Ovary (tissue), 9 donors: Measurements from ENCODE around the gene RPS6KA5. TPM values are rescaled to one million over a fixed set of nuclear protein-coding genes. Genes with fewer than 3 reads are reported as not detected.

Source experiments
- DNase-seq, 5 donors: peaks; one replicate each; pipeline ENCODE4 v3.0.0-alpha.2; 2019 to 2020
- H3K27ac ChIP-seq, 2 donors: fragments of 200-600 bp; one replicate each; pipeline versions ENCODE4 v1.5.1 to v1.8.0; 2019 to 2022
- H3K27me3 ChIP-seq: fragments of 200-600 bp; one replicate; pipeline ENCODE4 v1.8.0; 2022
- H3K36me3 ChIP-seq: fragments of 200-600 bp; sonication (generic); one replicate; pipeline ENCODE4 v1.5.1; 2019
- H3K4me1 ChIP-seq: one replicate; pipeline ENCODE4 v1.8.1; 2013; ENCODE audit warnings: mild to moderate bottlenecking, moderate library complexity; ENCODE audit not compliant: insufficient read depth
- H3K4me3 ChIP-seq: fragments of 200-600 bp; sonication (generic); one replicate; pipeline ENCODE4 v1.5.1; 2017
- H3K9me3 ChIP-seq, 2 donors: fragments of 200-600 bp in 1 of 2; sonication (generic) in 1 of 2; one replicate each; pipeline versions ENCODE4 v1.5.1 to v1.8.1; 2013 to 2019; ENCODE audit warnings: mild to moderate bottlenecking in 1 of 2, moderate library complexity in 1 of 2
- EP300 ChIP-seq: sonication (generic); formaldehyde crosslinking; IDR thresholded peaks from one replicate; pipeline ENCODE4 v1.6.1; 2017; ENCODE audit warnings: antibody characterized with exemption
- POLR2A ChIP-seq: fragments of 450-650 bp; IDR thresholded peaks from one replicate; pipeline ENCODE4 v1.6.1; 2017; ENCODE audit warnings: antibody characterized with exemption, mild to moderate bottlenecking, moderate library complexity
- WGBS, 3 donors: extraction: QIAGEN DNeasy Blood & Tissue Kit in 1 of 3; methylation state at CpG; one replicate each; pipeline versions ENCODE4 v1.1.5 to v1.1.7; 2013 to 2017; 5-methylcytosine and 5-hydroxymethylcytosine counted together
- intact Hi-C, 4 donors: fragments of 100-400 bp; cut with DNase I; formaldehyde crosslinking; loops; one replicate each; pipeline versions ENCODE4 v1.11.0 to v1.15.1; 2022 to 2023
- polyA plus RNA-seq, 2 donors: library from polyadenylated mRNA; stranded (reverse); fragments of 200-250 nt in 1 of 2; fragments of 350-450 nt in 1 of 2; fragmentation: Illumina TruSeq in 1 of 2; extraction: RNeasy Lipid Tissue Mini Kit (QIAGEN cat#74804) in 1 of 2; gene quantifications; one replicate each; pipeline ENCODE4 v1.2.3, GENCODE V29; 2013 to 2014
- total RNA-seq, 7 donors: library from RNA; depleted of rRNA in 2 of 7; stranded (reverse); fragments of >200 nt in 2 of 7; fragmentation: NEBNext Ultra II Directional in 3 of 7; extraction: Animal tissue kit (Norgen Biotek cat#: 25700) in 3 of 7; gene quantifications; one replicate each; pipeline versions ENCODE4 v1.1.0 to v1.2.4, GENCODE V29; 2016 to 2023
- TF ChIP-seq, protein P1 (sequence below), 3 donors: fragments of 450-650 bp in 2 of 3; fragments of 200-600 bp in 1 of 3; IDR thresholded peaks; one replicate each; pipeline versions ENCODE4 v1.5.1 to v1.8.0; 2016 to 2022; ENCODE audit warnings: antibody characterized with exemption in 3 of 3, mild to moderate bottlenecking in 1 of 3
- donor health status: DM: no; HTN: no; CAD: no; lungs with moderate emphysema.
- donor health status: DM: no; HTN: no; CAD: no.
- donor health status: Bipolar disorder and iron deficiency.
- donor health status: DM: yes; HTN: yes; CAD: no.
- donor health status: DM: no; HTN: no; CAD: no.
- donor health status: DM: yes; HTN: yes; CAD: no.

Gene RPS6KA5
- total and polyA plus RNA-seq, 9 donors, result 3.8 to 19.0 (median 8.4) TPM

DNA sequence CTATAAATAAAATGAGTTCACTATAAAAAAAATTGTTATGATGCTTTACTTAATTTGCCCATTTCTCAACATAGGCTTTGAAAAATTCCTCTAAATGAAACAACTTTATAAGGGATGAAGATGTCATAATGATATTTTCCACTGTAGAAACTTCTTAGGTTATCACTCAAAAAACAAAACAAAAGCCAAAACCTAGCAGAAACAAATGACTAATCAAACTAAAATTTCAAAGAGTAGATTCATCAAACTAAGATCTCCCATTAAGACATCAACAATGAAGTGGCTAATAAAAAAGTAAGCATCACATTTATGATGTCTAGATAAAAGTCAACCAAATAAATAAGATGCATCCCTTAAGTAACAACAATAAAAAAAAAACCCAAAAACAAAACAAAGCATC lies 207.3 kb downstream of the RPS6KA5 start:
- Histone ChIP-seq H3K27me3 (no peaks in the 10 kb centered on the region), H3K4me1 (no peaks in the 10 kb centered on the region), H3K27ac (no peak overlapping the region), H3K9me3 (no peaks in the 10 kb centered on the region), H3K4me3 (no peak overlapping the region), H3K36me3 (no peaks in the 10 kb centered on the region)
- intact Hi-C loops, result loop anchor here in 2 of 4 donors (10.0 kb wide), 2 partner anchors 102 to 1792 kb away; no protein-coding TSS in a partner anchor
- no peak for TF ChIP-seq POLR2A
- TF ChIP-seq, protein P1, sequence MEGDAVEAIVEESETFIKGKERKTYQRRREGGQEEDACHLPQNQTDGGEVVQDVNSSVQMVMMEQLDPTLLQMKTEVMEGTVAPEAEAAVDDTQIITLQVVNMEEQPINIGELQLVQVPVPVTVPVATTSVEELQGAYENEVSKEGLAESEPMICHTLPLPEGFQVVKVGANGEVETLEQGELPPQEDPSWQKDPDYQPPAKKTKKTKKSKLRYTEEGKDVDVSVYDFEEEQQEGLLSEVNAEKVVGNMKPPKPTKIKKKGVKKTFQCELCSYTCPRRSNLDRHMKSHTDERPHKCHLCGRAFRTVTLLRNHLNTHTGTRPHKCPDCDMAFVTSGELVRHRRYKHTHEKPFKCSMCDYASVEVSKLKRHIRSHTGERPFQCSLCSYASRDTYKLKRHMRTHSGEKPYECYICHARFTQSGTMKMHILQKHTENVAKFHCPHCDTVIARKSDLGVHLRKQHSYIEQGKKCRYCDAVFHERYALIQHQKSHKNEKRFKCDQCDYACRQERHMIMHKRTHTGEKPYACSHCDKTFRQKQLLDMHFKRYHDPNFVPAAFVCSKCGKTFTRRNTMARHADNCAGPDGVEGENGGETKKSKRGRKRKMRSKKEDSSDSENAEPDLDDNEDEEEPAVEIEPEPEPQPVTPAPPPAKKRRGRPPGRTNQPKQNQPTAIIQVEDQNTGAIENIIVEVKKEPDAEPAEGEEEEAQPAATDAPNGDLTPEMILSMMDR (IDR thresholded peaks at IDR 0.05), result no peak
- TF ChIP-seq EP300, result no peak
- no peak for DNase-seq

DNA sequence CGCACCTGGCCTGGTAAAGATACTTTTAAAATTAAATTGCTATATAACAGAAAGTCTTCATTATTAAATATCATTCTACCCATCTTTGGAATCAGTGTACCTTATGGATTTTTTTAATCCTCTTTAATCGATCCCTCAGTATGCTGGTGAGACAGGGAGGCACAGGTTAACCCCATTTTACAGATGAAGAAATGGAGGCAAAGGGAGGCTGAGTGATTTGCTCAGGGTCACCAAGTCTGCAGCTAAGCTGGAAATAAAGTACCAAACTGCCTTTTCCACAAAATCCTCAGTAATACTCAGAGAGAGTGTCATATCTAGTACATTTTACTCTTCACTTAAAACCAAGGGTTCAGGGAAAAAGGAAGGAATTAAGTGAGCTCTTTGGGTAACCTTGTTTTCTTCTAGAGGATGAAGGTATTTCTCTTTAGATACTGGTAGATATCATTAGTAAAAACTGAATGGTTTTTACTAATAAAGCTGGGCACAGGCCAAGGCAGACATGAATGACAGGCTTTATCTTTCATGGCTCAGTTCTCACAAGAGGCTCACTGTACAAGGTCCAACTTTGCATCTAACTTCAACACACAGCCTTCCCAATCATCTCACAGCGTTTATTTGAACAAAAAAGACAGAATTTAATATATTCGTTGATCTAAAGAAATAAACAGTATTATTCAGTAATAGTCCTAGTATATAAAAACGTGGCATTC lies 209.0 kb downstream of the RPS6KA5 start:
- DNase-seq, result no peak
- H3K9me3 ChIP-seq, result no peaks in the 10 kb centered on the region
- no peaks in the 10 kb centered on the region for H3K36me3 ChIP-seq
- H3K4me1 ChIP-seq, result no peaks in the 10 kb centered on the region
- 90 to 92% (median 92%) methylated on average over 5 of the region's 5 CpGs for WGBS, 3 donors
- H3K27me3 ChIP-seq, result no peaks in the 10 kb centered on the region
- TF ChIP-seq, protein P1 (IDR thresholded peaks at IDR 0.05), result no peak
- TF ChIP-seq EP300 (no peak), POLR2A (no peak)
- H3K27ac ChIP-seq, result no peak overlapping the region
- no peak overlapping the region for H3K4me3 ChIP-seq
- intact Hi-C loops, result loop anchor here in 2 of 4 donors (10.0 kb wide), 2 partner anchors 103 to 1793 kb away; no protein-coding TSS in a partner anchor

DNA sequence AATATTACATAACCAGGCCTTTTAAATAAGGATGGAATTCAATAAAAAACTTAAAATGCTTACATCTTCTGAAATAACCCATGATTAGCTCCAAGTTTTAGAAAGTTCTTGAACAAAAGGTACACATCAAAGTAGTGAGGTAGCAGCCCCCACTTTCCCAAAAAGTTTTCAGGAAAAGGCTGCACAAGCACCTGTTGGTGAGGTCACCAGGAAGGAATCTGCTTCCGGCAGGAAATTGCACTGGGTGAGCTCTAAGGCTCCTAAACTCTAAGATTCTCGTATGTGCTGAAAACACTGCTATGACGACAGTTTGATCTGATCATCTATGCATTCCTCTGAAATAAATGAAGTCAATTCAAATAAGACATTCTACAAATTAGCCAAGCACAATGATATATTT lies 210.0 kb downstream of the RPS6KA5 start:
- Histone ChIP-seq H3K27me3 (no peaks in the 10 kb centered on the region), H3K36me3 (no peaks in the 10 kb centered on the region), H3K27ac (no peak overlapping the region), H3K9me3 (no peaks in the 10 kb centered on the region), H3K4me1 (no peaks in the 10 kb centered on the region), H3K4me3 (no peak overlapping the region)
- no peak for DNase-seq
- 68 to 71% (median 71%) methylated on average over 3 of the region's 3 CpGs for WGBS, 3 donors
- TF ChIP-seq, protein P1 (IDR thresholded peaks at IDR 0.05), result no peak
- no peak for TF ChIP-seq POLR2A
- no peak for TF ChIP-seq EP300
- intact Hi-C loops, result loop anchor here in 2 of 4 donors (10.0 kb wide), 2 partner anchors 104 to 1794 kb away; no protein-coding TSS in a partner anchor

DNA sequence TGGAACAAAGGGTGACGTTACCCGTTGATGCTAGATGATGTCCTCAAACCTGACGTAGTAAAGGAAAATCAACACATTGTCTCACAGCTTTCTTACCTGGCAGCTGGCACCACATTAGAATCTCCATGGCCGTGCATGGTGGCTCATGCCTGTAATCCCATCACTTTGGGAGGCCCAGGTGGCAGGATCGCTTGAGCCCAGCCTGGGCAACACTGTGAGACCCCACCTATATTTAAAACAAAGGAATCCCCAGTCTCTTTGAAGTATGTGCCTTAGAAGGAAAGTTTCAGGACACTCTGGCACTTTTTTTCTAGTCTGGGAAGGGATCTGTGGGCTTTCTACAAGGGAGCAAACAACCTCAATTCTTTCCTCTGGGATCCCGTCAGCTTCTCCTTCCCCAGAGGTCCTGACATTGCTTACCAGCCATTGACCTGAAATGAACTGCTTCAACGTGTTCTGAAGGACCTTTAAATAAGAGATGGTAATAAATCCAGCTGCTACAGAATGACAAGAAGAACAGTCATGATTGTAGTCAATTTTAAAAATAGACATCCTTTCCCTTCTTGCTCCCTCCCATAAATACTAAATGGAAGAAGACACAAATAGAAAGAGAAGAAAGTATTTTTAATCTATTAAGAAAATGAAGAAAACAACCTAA lies 210.5 kb downstream of the RPS6KA5 start:
- Histone ChIP-seq H3K4me1 (no peaks in the 10 kb centered on the region), H3K36me3 (no peaks in the 10 kb centered on the region), H3K27ac (no peak overlapping the region), H3K9me3 (no peaks in the 10 kb centered on the region), H3K4me3 (no peak overlapping the region), H3K27me3 (no peaks in the 10 kb centered on the region)
- WGBS, 3 donors, result 77 to 89% (median 85%) methylated on average over 7 of the region's 7 CpGs
- no peak for DNase-seq
- intact Hi-C loops, result loop anchor here in 2 of 4 donors (10.0 kb wide), 2 partner anchors 105 to 1795 kb away; no protein-coding TSS in a partner anchor
- TF ChIP-seq EP300 (no peak), POLR2A (no peak)
- TF ChIP-seq, protein P1 (IDR thresholded peaks at IDR 0.05), result no peak
